Activated CD4-positive, alpha-beta T cell treated with anti-CD3 and anti-CD28 coated beads for 1 hour (primary cell): ENCODE measurements around the gene LENG8.
"Not testable (repeated sequence)": the region's sequence is repeated elsewhere in the genome, so short reads cannot be mapped to it uniquely, and the experiment has no call there.

Source experiments
- DNase-seq: peaks from one replicate; pipeline ENCODE4 v3.0.0-alpha.2; 2020

The LENG8 gene

DNA sequence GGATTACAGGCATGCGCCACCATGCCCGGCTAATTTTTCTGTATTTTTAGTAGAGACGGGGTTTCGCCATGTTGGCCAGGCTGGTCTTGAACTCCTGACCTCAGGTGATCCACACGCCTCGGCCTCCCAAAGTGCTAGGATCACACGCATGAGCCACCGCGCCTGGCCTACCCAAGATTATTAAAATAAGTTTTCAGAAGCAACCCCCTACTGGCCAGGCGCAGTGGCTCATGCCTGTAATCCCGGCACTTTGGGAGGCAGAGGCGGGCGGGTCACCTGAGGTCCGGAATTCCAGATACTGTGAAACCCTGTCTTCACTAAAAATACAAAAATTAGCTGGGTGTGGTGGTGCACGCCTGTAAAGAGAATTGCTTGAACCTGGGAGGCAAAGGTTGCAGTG, 2.6 kb upstream of the LENG8 start:
- DNase-seq, result not testable (repeated sequence)

DNA sequence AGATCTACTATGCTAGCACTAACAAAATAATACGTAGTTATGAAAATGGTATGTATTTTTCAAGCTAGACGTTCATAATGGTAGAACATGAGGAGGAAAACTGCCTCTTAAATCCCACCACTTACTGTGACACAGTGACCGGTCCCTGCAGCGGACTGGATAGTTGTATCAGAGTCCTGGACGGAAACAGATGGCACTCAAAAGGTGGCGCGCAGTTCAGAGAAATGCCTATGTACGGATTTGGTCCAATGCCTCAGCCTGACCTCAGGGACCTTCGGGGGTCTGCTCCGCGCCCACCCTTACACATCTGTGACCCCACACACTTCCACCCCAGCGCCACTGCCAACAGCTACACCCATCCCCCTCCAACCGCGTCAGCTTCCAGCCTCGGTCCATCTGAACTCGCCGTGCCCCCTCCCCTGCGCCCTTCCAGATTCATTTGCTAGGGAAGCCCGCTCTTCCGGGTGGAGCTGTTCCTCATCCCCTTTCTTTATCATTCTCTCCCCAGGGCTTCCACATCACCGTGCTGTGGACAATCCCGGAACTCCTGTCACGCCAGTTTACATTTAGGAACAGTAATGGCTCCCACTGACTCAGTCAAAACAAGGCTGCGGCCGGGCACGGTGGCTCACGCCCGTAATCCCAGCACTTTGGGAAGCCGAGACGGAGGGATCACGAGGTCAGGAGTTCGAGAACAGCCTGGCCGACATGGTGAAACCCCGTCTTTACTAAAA, 792 bp upstream of the LENG8 start:
- DNase-seq, result no peak

DNA sequence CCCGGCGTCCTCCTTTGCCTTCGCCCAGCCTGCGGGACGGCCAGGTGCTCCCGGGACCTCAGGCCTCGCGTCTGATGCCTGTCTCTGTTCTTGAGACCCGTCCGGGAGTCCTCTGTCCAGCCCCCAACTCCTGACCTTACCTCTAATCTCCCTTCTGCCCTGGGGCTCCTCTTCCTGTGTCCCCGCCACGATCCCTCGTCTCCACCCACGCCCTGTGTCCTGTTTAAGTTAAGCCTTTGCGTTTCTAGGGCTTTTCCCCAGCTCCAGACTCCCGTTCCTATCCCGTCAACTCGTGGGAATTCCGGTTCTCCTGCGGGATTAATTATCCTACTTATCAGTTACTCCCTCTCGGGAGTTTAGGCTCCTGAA, 686 bp downstream of the LENG8 start:
- no peak for DNase-seq

DNA sequence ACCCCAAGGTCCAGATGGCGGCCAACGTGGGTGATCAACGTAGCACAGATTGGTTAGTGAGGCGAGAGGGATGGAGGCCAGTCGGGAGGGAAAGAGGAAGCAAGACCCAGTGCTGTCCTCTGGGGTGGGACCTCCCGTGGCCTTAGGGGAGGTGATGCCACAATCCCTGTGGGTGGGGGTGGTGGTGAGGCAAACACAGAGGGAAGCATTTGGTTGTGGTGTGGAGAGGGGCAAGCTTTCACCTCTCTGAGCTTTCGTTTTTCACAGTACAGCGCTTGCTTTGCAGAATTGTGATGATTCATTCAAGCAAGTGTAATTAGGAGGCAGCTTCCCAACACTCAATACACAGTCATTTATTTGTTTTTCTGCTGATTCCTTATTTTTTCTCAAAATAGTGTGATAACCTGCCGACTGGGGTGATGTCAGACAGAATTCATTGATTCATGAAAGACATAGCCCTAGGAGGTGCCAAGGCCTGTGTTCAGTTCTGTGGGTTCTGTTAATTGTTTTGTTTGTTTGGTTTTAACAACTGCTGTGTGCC, 2.4 kb downstream of the LENG8 start:
- DNase-seq, result no peak

DNA sequence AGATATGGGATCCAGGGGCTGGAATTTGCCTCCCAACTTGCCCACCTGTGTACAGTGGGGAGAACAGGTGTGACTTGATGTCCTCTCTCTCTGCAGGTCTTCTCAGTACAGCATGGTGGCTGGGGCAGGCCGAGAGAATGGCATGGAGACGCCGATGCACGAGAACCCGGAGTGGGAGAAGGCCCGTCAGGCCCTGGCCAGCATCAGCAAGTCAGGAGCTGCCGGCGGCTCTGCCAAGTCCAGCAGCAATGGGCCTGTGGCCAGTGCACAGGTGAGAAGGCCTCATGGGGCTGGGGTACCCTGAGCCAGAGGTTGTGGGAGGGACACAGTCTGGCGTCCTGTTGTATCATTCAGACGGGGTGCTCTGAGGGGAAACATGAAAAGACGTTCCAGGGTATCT, 3.0 kb downstream of the LENG8 start:
- DNase-seq, result no peak

DNA sequence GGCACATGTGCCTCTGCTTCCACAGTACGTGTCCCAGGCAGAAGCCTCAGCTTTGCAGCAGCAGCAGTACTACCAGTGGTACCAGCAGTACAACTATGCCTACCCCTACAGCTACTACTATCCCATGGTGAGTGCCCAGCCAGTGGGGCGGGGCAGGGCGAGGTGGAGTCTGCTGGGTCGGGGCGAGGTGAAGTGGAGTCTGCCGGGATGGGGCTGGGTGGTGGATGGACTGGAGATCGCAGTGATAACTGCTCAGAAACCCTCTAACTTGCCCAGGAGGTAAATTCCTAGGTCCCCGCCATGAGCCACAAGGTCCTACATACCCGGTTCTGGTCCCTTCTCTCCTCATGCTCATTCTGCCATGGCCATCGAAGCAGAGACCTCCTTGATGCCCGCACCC, 3.6 kb downstream of the LENG8 start:
- DNase-seq, result no peak

DNA sequence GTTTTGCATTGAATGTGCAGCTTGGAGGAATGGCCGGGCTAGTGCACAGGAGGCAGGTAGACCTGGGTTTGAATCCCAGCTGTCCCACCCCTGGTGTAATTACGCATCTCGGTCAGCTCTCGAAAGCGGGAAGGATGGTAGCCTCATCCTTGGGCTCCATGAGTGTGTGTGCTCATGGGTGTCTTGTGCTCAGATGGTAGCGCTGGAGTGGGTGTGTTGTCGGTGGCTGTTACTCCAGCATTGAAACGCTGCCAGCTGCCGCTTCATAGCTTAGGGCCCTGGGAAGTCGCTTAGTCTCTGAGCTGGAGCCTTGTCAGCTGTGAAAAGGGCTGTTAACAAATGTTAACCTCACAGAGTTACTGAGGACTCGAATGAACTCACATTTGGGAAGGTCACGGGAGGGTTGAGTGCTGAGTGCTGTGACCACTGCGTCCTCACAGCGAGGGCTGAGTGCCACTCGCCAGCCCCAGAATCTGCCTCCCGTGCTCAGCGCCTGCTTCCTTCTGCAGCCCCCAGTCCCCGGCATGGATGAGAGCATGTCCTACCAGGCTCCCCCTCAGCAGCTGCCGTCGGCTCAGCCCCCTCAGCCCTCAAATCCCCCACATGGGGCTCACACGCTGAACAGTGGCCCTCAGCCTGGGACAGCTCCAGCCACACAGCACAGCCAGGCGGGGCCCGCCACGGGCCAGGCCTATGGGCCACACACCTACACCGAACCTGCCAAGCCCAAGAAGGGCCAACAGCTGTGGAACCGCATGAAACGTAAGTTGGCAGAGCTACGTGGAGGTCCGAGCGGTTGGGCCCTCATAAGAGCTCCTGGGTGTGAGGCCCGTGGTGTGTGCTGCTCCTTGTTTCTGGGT, 5.2 kb downstream of the LENG8 start:
- DNase-seq, result no peak

DNA sequence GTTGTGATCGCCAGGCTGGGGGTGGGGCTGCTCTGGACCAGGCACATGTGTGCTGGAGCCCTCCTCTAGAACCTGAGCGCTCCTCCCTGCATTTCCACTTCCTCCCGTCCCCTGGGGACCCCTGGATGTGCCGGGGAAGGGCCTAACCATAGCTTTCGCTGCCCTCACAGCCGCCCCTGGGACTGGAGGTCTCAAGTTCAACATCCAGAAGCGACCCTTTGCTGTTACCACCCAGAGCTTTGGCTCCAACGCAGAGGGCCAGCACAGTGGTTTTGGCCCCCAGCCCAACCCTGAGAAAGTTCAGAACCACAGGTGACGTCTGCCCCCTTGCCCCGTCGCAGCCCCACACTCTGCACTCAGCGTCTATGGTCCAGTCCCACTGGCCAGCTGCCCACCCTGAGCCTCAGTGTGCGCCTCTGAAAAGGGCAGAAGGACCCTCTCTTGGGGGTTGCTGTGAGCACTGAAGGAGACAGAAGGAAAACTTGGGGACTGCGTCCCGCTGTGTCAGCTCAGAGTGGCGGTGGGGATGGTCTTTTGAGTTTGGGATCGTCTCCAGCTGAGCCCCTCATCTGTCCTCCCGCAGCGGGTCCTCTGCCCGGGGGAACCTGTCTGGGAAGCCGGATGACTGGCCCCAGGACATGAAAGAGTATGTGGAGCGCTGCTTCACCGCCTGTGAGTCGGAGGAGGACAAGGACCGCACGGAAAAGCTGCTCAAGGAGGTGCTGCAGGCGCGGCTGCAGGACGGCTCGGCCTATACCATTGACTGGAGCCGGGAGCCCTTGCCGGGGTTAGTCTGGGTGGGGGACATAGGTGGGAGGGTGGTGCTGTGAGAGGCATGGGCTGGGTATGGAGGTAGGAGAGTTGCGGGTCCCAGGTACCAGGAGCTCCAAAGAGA, 6.0 kb downstream of the LENG8 start:
- DNase-seq, result no peak

DNA sequence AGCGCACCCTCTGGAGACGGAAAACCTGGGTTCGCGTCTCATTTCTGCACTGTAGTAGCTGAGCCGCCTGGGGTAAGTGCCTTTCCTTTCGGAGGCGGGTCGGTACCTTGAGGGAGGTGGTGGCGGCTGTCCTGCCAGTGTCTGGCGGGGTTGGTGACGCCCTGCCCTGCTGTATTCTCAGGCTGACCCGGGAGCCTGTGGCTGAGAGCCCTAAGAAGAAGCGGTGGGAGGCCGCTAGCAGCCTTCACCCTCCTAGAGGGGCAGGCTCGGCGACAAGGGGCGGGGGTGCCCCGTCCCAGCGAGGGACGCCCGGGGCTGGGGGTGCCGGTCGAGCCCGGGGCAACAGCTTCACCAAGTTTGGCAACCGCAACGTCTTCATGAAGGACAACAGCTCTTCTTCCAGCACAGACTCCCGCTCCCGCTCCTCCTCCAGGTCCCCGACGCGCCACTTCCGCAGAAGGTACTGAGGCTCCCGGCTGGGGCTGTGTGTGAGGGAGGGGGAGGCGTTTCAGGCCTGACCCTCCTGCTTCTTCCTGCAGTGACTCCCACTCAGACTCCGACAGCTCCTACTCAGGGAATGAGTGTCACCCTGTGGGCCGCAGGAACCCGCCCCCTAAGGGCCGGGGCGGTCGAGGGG, 6.9 kb downstream of the LENG8 start:
- no peak for DNase-seq

DNA sequence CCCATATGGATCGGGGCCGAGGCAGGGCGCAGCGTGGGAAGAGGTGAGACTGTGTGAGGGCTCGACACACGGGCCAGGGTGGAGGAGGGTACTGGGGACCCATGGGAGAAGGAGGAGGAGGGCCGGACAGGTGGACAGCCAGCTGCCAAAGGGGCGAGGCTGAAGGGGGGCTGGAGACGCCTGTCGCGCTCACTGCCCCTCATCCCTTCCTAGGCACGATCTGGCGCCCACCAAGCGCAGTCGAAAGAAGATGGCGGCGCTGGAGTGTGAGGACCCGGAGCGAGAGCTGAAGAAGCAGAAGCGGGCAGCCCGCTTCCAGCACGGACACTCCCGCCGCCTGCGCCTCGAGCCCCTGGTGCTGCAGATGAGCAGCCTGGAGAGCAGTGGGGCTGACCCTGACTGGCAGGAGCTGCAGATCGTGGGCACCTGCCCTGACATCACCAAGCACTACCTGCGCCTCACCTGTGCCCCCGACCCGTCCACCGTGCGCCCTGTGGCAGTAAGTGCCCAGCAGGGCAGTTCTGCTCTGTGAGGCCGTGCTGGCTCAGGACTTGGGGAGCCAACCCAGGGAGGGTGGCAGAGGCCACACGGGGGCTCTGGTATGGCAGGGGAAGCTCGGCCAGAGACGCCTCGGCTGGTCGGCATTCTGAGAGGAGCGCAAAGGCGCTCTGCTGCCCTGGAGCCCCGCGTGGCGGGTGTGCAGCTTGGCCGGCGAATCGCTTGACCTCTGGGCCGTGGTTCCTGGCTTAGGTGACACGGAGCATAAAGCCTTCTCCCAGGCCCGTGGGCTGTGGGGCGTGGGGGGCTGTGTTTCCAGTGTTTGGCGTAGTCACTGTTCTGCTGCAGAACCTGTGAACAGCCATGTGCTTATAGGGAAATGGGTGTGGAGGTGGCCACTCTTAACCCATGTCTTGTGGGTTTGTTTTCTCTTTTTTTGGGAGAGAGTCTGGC, 7.7 kb downstream of the LENG8 start:
- DNase-seq, result no peak

DNA sequence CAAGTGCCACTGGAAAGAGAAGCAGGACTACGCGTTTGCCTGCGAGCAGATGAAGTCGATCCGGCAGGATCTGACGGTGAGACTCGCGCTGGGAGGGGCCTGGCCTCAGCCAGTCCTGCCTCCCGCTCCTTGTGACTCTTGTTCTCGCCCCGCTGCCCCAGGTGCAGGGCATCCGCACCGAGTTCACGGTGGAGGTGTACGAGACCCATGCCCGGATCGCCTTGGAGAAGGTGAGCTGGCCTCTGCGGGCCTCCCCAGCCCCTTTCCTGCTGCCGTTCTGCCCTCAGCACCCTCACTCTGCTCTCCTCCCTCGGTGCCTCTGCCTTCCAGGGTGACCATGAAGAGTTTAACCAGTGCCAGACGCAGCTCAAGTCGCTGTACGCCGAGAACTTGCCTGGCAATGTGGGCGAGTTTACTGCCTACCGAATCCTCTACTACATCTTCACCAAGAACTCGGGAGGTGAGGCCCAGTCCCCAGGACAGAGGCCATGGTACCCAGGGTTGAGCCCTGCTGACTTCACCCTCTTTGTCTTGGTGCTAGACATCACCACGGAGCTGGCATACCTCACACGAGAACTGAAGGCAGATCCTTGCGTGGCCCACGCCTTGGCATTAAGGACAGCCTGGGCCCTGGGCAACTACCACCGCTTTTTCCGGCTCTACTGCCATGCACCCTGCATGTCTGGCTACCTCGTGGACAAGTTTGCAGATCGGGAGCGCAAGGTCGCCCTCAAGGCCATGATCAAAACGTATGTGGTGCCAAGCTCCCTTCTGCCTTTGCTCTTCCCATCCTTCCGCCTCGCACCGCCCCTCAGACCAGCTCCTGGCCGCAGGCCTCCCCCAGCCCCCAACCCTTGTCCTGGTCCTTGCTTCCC, 9.0 kb downstream of the LENG8 start:
- no peak for DNase-seq

DNA sequence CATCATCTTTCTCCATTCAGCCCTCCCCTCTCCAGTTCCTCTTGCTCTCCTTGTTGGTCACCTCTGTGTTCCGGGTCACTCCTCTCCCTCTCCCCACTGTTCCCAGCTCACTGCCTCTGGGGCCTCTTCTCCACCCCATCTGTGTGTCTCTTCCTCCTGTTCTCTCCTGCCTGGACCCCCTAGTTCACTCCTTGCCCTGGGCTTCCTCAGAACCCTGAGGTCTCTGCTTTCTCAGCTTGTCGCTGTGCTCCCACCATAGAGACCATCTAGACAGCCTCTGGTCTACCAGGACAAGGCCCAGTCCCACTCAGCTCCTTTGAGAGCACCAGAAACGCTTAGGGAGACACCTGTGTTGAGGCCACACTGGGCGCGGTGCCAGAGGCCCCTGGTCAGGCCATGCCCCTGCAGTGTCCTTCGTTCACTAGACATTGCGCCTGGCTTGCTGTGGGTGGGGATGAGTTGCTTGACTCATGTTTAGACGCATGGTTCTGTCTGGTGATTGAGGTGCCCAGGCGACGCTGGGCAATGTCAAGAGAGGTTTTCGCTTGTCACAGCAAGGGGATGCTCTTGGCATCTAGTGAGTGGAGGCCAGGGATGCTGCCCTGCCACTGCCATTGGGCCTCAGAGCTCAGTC, 9.8 kb downstream of the LENG8 start:
- no peak for DNase-seq

DNA sequence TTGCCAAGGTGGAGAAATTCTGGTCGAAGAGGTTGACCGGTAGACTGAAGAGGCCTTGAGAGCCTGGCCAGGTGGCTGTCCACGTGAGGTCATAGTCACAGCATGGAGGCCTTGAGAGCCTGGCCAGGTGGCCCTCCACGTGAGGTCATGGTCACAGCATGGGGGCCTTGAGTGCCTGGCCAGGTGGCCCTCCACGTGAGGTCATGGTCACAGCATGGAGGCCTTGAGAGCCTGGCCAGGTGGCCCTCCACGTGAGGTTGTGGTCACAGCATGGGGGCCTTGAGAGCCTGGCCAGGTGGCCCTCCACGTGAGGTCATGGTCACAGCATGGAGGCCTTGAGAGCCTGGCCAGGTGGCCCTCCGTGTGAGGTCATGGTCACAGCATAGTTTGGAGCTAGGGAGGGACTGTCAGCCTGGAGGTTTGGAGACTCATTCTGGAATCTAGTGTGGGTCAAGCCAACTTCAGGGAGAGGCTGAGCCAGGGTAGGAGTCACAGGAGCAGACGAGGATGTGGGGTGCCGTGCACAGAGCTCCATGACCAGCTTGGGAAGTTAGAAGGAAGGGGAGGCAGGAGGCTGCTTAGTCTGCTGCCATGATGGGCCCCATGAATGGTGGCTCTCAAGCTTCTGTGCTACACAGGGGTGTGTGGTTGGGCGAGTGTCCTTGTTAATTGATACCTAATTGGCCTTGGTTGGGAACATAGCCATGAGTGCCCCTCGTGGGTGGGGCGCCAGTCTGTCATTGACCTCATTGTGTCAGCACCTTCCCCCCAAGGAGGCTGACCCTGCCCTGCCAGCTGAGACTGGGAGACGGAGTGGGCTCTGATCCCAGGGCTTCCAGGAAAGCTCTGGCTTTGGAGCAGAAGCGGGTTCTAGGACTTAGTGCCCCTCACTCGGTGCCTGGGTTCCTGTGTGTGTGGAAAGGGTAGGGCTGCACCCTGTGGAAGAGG, 10.6 kb downstream of the LENG8 start:
- no peak for DNase-seq

DNA sequence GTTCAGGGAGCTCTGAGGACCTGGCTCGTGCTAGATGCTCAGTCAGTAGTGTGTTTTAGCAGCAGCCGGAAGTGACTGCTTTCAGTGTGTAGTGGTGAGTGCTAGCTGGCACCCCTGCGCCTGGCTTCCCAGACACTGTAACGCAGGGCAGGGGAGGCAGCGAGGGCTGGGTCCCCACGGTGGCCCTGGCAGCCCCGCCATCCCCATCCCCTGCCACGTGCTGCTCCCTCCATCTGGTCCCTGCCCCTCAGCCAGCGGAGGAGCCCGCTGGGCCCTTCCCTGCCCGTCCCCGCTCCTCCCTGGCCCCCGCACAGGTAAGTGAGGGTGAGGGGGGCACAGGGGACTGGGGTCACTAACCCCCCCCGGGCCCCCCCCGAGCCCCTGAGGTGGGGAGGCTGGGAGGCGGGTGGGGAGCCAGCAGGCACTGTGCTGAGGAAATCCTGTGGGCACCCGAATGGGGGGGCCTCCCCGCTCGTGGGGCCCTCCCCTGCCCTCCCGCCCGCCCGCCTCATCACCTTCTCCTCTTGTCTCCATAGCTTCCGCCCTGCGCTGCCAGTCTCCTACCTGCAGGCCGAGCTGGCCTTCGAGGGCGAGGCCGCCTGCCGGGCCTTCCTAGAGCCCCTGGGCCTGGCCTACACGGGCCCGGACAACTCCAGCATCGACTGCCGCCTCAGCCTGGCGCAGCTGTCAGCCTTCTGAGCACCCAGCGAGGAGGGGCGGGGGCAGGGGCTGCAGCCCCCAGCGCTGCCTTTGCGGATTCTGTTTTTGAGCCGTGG, 11.4 kb downstream of the LENG8 start:
- DNase-seq, result no peak

DNA sequence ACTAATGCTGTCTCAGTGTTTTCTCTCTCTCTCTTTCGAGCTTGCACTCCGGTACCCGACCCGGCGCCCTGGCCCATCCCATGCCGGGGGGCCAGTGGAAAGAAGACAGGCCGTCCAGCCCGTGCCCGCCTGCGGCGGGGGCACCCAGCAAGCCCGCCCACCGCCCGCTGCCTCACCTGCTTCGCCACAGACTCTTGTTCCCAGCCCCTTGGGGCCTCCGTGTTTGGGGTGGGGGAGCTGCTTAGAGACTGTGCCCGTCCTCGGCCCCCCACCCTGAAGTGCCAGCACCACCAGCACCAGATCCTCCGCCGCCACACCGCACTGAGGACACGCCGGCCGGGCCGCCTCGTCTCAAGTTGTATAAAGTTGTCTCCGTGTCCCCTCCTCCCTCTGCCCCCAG, 12.2 kb downstream of the LENG8 start:
- DNase-seq, result no peak

DNA sequence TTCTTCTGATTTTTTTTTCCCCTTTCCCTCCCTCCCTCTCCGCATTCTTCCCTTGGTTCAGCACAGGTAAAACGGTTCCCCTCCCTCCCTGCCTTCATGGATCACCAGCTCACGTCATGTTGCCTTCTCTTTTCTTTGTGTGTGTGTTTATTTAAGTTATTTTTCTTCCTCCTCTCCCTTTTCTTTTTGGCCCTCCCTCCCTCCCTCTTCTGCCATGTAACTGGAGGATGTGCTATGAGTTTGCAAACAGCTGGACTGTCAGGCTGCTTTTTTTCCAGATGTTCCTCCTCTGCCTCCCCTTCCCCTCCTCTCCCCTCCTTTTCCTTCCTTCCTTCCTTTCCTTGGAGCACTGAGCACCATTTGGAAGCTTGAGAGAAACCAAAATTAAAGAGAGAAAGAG, 12.6 kb downstream of the LENG8 start:
- DNase-seq, result no peak

DNA sequence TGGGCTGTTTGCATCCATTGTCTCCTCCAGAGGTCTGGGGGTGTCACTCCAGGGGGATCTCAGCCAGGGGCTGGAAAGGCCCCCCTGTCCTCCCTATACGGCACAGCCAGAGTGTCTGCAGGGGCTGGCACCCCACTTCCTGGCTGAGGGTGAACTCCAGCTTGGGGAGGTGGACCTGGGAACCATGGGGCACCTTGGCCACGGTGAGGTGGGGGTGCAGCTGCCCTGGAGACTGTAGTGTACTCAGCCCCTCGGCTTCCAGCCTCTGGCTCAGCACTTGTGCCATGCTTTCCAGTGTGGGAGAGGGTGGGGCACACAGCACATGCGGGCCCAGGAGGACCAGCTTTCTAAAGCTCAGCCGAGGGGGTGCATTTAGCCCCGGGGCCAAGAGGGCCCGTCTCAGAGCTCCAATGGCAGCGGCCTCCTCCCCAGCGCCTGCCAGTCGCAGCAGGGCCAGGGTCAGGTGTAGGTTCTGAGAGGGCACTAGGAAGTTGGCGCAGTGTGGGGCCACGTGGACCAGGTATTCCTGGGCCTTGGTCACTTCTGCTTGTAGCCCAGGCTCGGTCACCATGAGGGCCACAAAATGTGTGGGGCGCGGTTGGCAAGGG, 13.2 kb downstream of the LENG8 start:
- no peak for DNase-seq
